ENCODE data around the gene TNFRSF13B.

Gene TNFRSF13B

DNA sequence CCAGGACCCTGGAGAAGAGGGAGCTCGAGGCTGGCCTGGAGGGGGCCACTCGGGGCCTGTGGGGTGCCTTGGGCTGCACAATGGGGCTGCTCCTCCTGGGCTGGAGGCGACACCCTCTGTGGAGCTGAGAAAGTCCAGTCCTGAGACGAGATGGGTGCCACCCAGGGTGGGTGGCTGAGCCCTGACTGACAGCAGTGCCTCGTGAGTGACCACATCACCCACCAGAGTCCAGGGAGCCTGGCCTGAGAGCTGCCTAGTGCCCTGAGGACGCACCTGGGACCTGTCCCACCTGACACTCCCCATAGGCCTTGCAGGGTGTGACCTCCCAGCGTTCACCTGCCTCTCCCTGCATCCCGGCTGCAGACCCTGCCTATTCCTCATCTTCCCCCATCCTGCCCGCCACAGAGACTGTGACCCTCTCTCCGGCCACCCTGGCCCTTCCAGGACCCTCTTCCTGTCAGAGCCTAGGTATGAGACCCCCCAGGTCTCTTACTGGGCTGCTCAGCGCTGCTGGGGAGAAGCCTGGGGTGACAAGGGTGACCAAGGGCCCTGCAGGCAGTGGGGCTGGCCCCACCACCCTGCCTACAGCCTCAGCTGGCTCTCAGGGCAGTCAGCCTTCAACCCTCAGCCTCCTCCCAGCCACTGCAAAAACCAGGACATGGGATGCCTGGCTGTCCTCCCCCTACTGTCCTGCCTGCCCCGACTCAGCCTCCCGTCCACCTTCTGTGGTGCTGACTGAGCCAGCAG, 41.2 kb downstream of the TNFRSF13B start:
- peaks cover 6% of the 10 kb centered on the region for H3K4me1 Mint-ChIP-seq
- no peak overlapping the region for H3K27ac Mint-ChIP-seq
- no peaks in the 10 kb centered on the region for H3K9me3 Mint-ChIP-seq
- H3K27me3 Mint-ChIP-seq (ENCODE audit: low read depth) = peaks cover 3% of the 10 kb centered on the region
- H3K4me3 Mint-ChIP-seq = no peak overlapping the region
- no peaks in the 10 kb centered on the region for H3K36me3 Mint-ChIP-seq (ENCODE audit: low read depth)
- TF ChIP-seq, protein P1, sequence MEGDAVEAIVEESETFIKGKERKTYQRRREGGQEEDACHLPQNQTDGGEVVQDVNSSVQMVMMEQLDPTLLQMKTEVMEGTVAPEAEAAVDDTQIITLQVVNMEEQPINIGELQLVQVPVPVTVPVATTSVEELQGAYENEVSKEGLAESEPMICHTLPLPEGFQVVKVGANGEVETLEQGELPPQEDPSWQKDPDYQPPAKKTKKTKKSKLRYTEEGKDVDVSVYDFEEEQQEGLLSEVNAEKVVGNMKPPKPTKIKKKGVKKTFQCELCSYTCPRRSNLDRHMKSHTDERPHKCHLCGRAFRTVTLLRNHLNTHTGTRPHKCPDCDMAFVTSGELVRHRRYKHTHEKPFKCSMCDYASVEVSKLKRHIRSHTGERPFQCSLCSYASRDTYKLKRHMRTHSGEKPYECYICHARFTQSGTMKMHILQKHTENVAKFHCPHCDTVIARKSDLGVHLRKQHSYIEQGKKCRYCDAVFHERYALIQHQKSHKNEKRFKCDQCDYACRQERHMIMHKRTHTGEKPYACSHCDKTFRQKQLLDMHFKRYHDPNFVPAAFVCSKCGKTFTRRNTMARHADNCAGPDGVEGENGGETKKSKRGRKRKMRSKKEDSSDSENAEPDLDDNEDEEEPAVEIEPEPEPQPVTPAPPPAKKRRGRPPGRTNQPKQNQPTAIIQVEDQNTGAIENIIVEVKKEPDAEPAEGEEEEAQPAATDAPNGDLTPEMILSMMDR (IDR thresholded peaks at IDR 0.05; ENCODE audit: unreplicated experiment in 3 of 3) = no peak

DNA sequence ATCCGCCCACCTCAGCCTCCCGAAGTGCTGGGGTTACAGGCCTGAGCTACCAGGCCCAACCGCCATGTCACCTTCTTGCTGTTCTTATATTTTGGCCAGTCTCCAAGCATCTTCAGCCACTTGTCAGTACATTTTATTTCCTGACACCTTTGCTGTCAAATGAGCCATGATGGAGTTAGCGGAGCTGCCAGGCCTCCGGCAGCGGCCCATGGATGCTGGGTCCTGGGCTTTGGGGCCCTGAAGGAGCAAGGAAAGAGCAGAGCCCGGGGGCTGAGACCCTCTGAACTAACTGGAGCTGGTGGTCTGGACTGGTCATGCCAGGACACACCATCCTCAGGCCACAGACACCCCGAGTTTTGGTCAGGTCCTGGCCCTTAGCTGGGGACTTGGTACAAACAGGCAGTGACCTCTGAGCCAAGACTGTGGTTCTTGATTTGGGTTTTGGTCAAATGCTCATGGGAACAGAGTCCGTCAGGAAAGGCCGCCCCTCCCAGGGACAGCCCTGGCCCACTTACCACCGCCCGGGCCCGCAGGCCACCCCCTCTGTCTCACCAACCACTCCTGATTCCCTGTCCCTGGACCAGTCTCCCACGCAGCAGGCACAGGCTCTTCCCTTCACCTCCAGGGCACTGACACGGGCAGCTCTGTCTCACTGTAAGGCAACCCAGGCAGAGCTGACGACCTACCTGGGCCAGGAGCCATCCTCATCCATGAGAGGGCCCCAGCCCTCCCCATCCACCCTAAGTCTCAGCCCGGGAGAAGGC, 42.0 kb downstream of the TNFRSF13B start:
- no peaks in the 10 kb centered on the region for H3K36me3 Mint-ChIP-seq (ENCODE audit: low read depth)
- no peak overlapping the region for H3K4me3 Mint-ChIP-seq
- H3K27me3 Mint-ChIP-seq (ENCODE audit: low read depth) = peaks cover 7% of the 10 kb centered on the region
- no peaks in the 10 kb centered on the region for H3K9me3 Mint-ChIP-seq
- TF ChIP-seq, protein P1 (IDR thresholded peaks at IDR 0.05; ENCODE audit: unreplicated experiment in 3 of 3) = no peak
- no peak overlapping the region for H3K27ac Mint-ChIP-seq
- H3K4me1 Mint-ChIP-seq = peaks cover 6% of the 10 kb centered on the region

DNA sequence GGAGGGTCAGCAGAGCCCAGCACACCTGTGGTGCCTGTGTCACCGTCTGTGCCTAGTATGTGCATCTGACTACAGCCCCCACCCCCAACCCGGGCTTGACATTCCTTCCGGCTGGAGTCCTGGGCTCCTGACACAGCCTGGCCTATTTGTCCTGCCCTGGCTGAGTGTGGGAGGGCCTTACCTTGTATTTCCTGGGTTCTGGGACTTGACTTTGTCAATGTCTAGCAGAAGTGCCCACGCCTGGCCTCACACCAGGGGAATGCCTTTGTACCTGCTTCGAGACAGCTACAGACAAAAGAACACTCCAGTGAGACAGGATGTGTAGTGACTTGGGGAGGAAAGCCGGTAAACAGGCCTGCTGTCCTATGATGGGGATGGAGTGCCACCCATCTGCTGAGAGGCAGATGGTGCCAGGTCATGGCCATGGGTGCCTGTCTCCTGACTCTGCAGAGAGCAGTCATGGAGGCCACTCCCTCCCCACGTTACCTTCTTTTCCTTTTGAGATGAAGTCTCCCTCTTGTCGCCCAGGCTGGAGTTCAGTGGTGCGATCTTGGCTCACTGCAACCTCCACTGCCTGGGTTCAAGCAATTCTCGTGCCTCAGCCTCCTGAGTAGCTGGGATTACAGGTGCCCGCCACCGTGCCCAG, 42.8 kb downstream of the TNFRSF13B start:
- Mint-ChIP-seq H3K27me3 (ENCODE audit: low read depth) (peaks cover 9% of the 10 kb centered on the region), H3K36me3 (ENCODE audit: low read depth) (no peaks in the 10 kb centered on the region), H3K4me3 (no peak overlapping the region)

DNA sequence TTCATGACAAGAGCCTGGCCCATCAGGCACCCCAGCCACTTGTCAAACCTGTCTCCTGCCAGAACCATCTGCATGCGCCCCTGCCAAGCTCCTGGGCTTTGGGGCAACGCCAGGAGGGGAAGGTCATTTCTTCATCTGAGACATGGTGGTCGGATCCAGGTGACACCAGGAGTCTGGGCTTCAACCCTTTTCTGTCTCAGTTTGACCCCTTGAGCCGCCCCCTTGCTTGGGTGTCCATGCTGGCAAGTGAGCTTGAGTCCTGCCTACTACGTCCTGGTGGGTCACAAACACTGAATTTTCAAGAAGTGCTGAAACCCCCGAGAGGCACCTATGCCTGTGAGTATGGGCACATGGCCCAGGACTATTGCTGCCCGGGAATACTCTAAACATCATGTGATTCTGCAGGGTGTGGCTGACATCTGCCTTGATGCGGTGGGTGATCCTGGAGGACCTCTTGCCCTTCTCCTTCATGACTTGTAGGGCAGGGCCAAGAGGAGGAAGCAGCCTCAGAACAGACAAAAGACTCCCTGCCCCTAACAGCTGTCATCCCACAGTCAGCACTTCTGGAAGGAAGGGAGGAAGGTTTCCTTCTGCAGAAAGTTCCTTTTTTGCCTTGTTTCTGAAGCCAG, 43.4 kb downstream of the TNFRSF13B start:
- peaks cover 6% of the 10 kb centered on the region for H3K4me1 Mint-ChIP-seq
- H3K27me3 Mint-ChIP-seq (ENCODE audit: low read depth) = peaks cover 9% of the 10 kb centered on the region
- no peak overlapping the region for H3K27ac Mint-ChIP-seq
- H3K4me3 Mint-ChIP-seq = no peak overlapping the region
- no peaks in the 10 kb centered on the region for H3K36me3 Mint-ChIP-seq (ENCODE audit: low read depth)
- TF ChIP-seq, protein P1 (IDR thresholded peaks at IDR 0.05; ENCODE audit: unreplicated experiment in 3 of 3) = no peak
- H3K9me3 Mint-ChIP-seq = no peaks in the 10 kb centered on the region

More for the DNA sequence above, 42.8 kb downstream of the TNFRSF13B start:
- peak overlapping the region in 1 of 3 experiments; percentile 51 for H3K27ac Mint-ChIP-seq
- H3K9me3 Mint-ChIP-seq = no peaks in the 10 kb centered on the region
- TF ChIP-seq, protein P1 (IDR thresholded peaks at IDR 0.05; ENCODE audit: unreplicated experiment in 3 of 3) = no peak
- peaks cover 6% of the 10 kb centered on the region for H3K4me1 Mint-ChIP-seq

DNA sequence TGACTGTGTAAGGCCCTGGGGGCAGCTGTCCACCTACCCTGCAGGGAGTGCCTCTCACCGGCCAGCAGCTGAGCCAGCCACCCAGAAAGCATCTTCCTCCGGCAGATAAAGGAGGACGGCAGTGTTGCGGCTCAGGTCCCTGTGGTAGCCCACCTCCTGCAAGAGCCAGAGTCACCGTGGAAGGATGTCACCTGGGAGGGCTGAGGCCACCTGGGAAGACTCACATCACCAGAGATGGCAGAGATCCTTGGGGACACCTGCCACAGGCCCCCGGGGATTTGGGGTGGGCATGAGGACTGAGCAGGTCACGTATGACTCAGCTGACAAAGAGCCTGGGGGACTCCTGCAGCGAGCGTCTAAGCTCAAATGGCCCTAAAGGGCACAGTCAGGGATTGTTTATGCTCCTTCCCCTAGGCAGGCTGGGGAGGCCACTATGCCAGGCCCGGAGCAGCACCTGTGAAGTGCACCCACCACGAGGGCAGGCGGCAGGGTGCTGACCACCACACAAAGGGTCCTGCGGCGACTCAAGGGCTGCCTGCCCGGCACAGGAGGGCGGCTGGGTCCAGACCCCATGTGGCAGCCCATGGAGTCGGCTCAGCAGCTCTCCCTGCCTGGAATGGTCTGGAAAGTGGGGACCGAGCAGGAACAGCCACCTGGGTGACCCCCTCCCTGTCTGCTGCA, 44.1 kb downstream of the TNFRSF13B start:
- Mint-ChIP-seq H3K4me3 (no peak overlapping the region), H3K27me3 (ENCODE audit: low read depth) (peaks cover 9% of the 10 kb centered on the region), H3K9me3 (no peaks in the 10 kb centered on the region), H3K36me3 (ENCODE audit: low read depth) (no peaks in the 10 kb centered on the region), H3K27ac (no peak overlapping the region), H3K4me1 (peaks cover 6% of the 10 kb centered on the region)
- TF ChIP-seq, protein P1 (IDR thresholded peaks at IDR 0.05; ENCODE audit: unreplicated experiment in 3 of 3) = no peak
